ENCODE results near the gene RGL2. TPM values are rescaled to one million over a fixed set of nuclear protein-coding genes. Genes with fewer than 3 reads are reported as not detected.

The RGL2 gene
- total and polyA plus RNA-seq, 10 of the 15 experiments (the other 5 are each of a cell fraction or from before 2014, with no cell fraction given) = 0.84 to 21.2 (median 6.8) TPM

- TF ChIP-seq SKIL (IDR thresholded peaks at IDR 0.05; ENCODE audit: low read depth, poor library complexity, severe bottlenecking) = no peak
- TF ChIP-seq SMARCA5 (IDR thresholded peaks at IDR 0.05) = peak; percentile 72; the same call in 1 of the 2 replicates
- TF ChIP-seq PKNOX1 (IDR thresholded peaks at IDR 0.05) = no peak
- no peak for TF ChIP-seq NFIC (IDR thresholded peaks at IDR 0.05; ENCODE audit: low read depth, low read length)
- no peak for TF ChIP-seq PAX8 (IDR thresholded peaks at IDR 0.05)
- TF ChIP-seq TAF1 (IDR thresholded peaks at IDR 0.05; ENCODE audit: borderline replicate concordance, low read depth, low read length) = peak; percentile 70; the same call in 1 of the 2 replicates
- TF ChIP-seq NR2C1 (IDR thresholded peaks at IDR 0.05) = peak; percentile 32; the same call in 1 of the 2 replicates
- 0 out of 2 replicates have a peak, but pooled peaks have one; percentile 32 for TF ChIP-seq ZSCAN29 (IDR thresholded peaks at IDR 0.05)
- TF ChIP-seq ATF7 (IDR thresholded peaks at IDR 0.05; ENCODE audit: low read depth) = no peak
- no peak for TF ChIP-seq CHD4 (IDR thresholded peaks at IDR 0.05)
- TF ChIP-seq USF2 (IDR thresholded peaks at IDR 0.05; ENCODE audit: borderline replicate concordance, low read depth, low read length) = no peak
- no peak for TF ChIP-seq CBX3 (IDR thresholded peaks at IDR 0.05; ENCODE audit: borderline replicate concordance, low read depth)
- TF ChIP-seq HDAC2 (IDR thresholded peaks at IDR 0.05) = no peak
- no peak for TF ChIP-seq SREBF2 (IDR thresholded peaks at IDR 0.05; ENCODE audit: low read length)
- peak; percentile 67 for TF ChIP-seq MXI1 (IDR thresholded peaks at IDR 0.05; ENCODE audit: low read depth, low read length)
- no peak for TF ChIP-seq NFYA (IDR thresholded peaks at IDR 0.05; ENCODE audit: borderline replicate concordance, low read depth, low read length)
- TF ChIP-seq SPI1 (IDR thresholded peaks at IDR 0.05; ENCODE audit: borderline replicate concordance, insufficient read depth, low read depth, low read length) = no peak
- no peak for TF ChIP-seq IRF3 (IDR thresholded peaks at IDR 0.05)
- no peak for TF ChIP-seq MTA3 (IDR thresholded peaks at IDR 0.05; ENCODE audit: borderline replicate concordance, low read length)
- peak; percentile 99 for TF ChIP-seq GATAD2B (conservative IDR thresholded peaks at IDR 0.05; ENCODE audit: low read depth)
- TF ChIP-seq PML (IDR thresholded peaks at IDR 0.05; ENCODE audit: low read length) = no peak
- no peak for TF ChIP-seq GABPA (IDR thresholded peaks at IDR 0.05; ENCODE audit: low read depth)
- no peak for TF ChIP-seq RELB (IDR thresholded peaks at IDR 0.05; ENCODE audit: low read depth)
- TF ChIP-seq ZNF384 (IDR thresholded peaks at IDR 0.05; ENCODE audit: borderline replicate concordance, low read depth, low read length) = no peak
- no peak for TF ChIP-seq BMI1 (IDR thresholded peaks at IDR 0.05; ENCODE audit: borderline replicate concordance)
Observed at GRCh38 chr6:33276864-33277662, 21.7 kb downstream of the RGL2 start, which contains the start of gene B3GALT4 (continued).
